A673 (cell line): ENCODE measurements around the gene BAG5. TPM values are rescaled to one million over a fixed set of nuclear protein-coding genes. Genes with fewer than 3 reads are reported as not detected.

Experiments
- BruUV-seq: library from RNA; stranded (reverse); fragments of 400-500 nt; replicated peaks from 2 replicates; lab custom pipeline; 2021; lab: Mats Ljungman, UMichigan
- CTCF ChIA-PET: fragments of 300-600 bp; sonication (Branson Sonifier 250); formaldehyde crosslinking; loops from one replicate; lab custom pipeline; 2022; ENCODE audit warnings: antibody characterized with exemption; lab: Charles Lee
- POLR2A ChIA-PET: fragments of 300-600 bp; sonication (Branson Sonifier 250); formaldehyde crosslinking; loops from one replicate; lab custom pipeline; 2022; ENCODE audit warnings: antibody characterized with exemption; ENCODE audit not compliant: low non-redundant PET; lab: Charles Lee
- DNase-seq: peaks from one replicate; pipeline ENCODE4 v3.0.0-alpha.2; 2015; ENCODE audit warnings: low spot score
- H3K27ac ChIP-seq: fragments of 200-600 bp; sonication (generic); 2 replicates; pipeline ENCODE4 v1.5.1; 2016; ENCODE audit warnings: mixed run types, low read depth, mild to moderate bottlenecking, mixed read lengths, antibody characterized with exemption, low read length; ENCODE audit not compliant: poor library complexity, severe bottlenecking
- H3K27me3 ChIP-seq: fragments of 200-600 bp; sonication (generic); replicated peaks from 2 replicates; pipeline ENCODE4 v1.6.1; 2017; ENCODE audit warnings: mixed run types, low read depth, mild to moderate bottlenecking, mixed read lengths, antibody characterized with exemption, low read length; ENCODE audit not compliant: insufficient read depth, poor library complexity
- H3K36me3 ChIP-seq: fragments of 200-600 bp; sonication (generic); 2 replicates; pipeline ENCODE4 v1.6.1; 2016; ENCODE audit warnings: mixed run types, mild to moderate bottlenecking, mixed read lengths, antibody characterized with exemption, low read length; ENCODE audit not compliant: insufficient read depth, poor library complexity, severe bottlenecking
- H3K4me1 ChIP-seq: fragments of 200-600 bp; sonication (generic); 2 replicates; pipeline ENCODE4 v1.6.1; 2017; ENCODE audit warnings: mixed run types, mild to moderate bottlenecking, mixed read lengths, antibody characterized with exemption, low read length; ENCODE audit not compliant: insufficient read depth, poor library complexity, severe bottlenecking
- H3K4me3 ChIP-seq: fragments of 200-600 bp; sonication (generic); 2 replicates; pipeline ENCODE4 v1.5.1; 2016; ENCODE audit warnings: low read depth, mixed run types, mild to moderate bottlenecking, mixed read lengths, low read length; ENCODE audit not compliant: poor library complexity, severe bottlenecking
- H3K9me3 ChIP-seq: fragments of 200-600 bp; sonication (generic); 2 replicates; pipeline ENCODE4 v1.6.1; 2016; ENCODE audit warnings: mixed run types, low read depth, mild to moderate bottlenecking, mixed read lengths, antibody characterized with exemption, low read length; ENCODE audit not compliant: poor library complexity, severe bottlenecking
- EZH2 ChIP-seq: fragments of 200-600 bp; sonication (generic); IDR thresholded peaks from 2 replicates; pipeline ENCODE4 v1.6.1; 2017; ENCODE audit warnings: borderline replicate concordance, low read depth, mild to moderate bottlenecking, mixed read lengths, antibody characterized with exemption, low read length; ENCODE audit not compliant: poor library complexity, severe bottlenecking
- intact Hi-C: fragments of 100-400 bp; cut with micrococcal nuclease; formaldehyde crosslinking; loops from one replicate; pipeline ENCODE4 v1.10.0; 2022; ENCODE audit not compliant: unreplicated experiment
- total RNA-seq: library from RNA; stranded (reverse); gene quantifications from 2 replicates; pipeline ENCODE4 v1.2.3, GENCODE V29; 2021
- TF ChIP-seq, protein P1 (sequence below): fragments of 300-800, 200-600 bp; sonication (generic); conservative IDR thresholded peaks from 2 replicates; pipeline ENCODE4 v1.5.1; 2017; ENCODE audit warnings: low read depth, mild to moderate bottlenecking, antibody characterized with exemption, low read length, moderate library complexity, mixed read lengths

Gene BAG5
- total RNA-seq, 1 experiment from 2014 or later = 39.8 TPM

DNA sequence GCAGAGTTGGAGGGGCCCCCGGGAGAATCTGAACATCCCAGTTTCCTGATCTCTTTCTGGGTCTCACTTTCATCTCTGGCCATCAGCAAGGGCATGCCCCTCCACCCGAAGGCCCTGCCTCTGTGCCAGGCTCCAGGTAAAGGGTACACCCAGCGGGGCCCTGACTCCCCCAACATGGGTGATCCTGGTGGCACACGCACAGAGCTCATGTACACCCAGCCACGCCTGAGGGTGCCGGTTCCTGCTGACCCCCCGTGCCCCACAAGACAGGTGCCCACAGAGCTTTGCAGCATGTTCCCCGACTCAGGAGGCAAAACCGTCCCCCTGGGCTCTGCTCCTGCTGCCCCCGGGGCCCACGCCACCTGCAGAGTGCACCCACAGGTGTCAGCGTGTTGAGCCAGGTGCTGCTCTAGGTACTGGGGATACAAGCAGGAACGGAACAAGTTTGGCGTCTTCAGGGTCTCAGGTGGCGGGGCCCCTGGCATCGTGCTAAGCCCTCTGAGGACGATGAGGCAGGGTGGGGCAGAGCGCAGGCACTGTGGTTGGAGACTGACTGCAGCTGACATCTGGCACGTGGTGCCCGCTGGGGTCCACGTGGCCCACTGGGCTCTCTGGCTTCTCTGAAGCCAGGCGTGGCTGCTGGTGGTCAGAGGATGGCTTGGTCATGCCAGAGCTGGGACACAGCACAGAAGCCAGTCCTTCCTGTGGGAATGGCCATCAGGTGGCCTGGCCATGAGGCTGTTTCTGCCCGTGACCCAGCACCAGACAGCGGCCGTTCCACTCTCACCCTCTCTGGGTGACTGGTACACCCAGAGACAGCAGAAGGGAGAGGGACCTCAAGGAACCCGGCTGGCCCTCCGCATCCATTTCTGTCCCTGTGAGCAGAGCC, 13.8 kb downstream of the BAG5 start:
- no peaks in the 10 kb centered on the region for H3K36me3 ChIP-seq
- no peaks in the 10 kb centered on the region for H3K9me3 ChIP-seq
- H3K4me1 ChIP-seq = peaks cover 15% of the 10 kb centered on the region
- H3K27me3 ChIP-seq = no peaks in the 10 kb centered on the region
- H3K4me3 ChIP-seq = no peak overlapping the region
- no TSS peak for BruUV-seq
- no peak for TF ChIP-seq EZH2
- TF ChIP-seq, protein P1, sequence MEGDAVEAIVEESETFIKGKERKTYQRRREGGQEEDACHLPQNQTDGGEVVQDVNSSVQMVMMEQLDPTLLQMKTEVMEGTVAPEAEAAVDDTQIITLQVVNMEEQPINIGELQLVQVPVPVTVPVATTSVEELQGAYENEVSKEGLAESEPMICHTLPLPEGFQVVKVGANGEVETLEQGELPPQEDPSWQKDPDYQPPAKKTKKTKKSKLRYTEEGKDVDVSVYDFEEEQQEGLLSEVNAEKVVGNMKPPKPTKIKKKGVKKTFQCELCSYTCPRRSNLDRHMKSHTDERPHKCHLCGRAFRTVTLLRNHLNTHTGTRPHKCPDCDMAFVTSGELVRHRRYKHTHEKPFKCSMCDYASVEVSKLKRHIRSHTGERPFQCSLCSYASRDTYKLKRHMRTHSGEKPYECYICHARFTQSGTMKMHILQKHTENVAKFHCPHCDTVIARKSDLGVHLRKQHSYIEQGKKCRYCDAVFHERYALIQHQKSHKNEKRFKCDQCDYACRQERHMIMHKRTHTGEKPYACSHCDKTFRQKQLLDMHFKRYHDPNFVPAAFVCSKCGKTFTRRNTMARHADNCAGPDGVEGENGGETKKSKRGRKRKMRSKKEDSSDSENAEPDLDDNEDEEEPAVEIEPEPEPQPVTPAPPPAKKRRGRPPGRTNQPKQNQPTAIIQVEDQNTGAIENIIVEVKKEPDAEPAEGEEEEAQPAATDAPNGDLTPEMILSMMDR = no peak
- ChIA-PET POLR2A (no interaction called here), CTCF (interaction anchor here (0.8 kb wide), 1 partner anchor 30 kb away, joined by 3 read pairs; no protein-coding TSS in a partner anchor)
- no peak overlapping the region for H3K27ac ChIP-seq
- intact Hi-C loops = loop anchor here (5.0 kb wide), 1 partner anchor 46 kb away; no protein-coding TSS in a partner anchor
- no peak for DNase-seq

DNA sequence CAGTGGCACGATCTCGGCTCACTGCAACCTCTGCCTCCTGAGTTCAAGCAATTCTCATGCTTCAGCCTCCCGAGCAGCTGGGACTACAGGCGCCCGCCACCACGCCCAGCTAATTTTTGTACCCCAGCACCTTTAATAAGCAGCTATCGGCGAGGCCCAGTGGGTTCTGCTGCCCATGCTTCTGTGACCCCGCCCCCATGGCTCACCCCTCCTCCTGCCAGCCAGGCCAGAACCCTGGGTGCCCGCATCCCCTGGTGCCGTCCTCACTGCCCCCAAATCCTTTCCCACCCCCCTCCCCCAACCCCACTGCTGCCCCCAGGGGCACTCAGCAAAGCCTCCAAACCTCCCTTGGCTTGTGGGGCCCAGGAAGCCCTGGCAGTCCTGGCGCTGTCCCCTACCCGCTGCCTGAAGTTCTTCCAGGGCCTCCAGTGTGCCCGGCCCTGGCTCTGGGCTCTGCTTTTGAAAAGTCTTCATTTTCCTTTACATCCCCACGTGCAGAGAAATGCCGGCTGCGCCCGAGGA, 14.5 kb downstream of the BAG5 start:
- peaks cover 22% of the 10 kb centered on the region for H3K4me1 ChIP-seq
- no peaks in the 10 kb centered on the region for H3K27me3 ChIP-seq
- no peak for DNase-seq
- no peaks in the 10 kb centered on the region for H3K36me3 ChIP-seq
- no peaks in the 10 kb centered on the region for H3K9me3 ChIP-seq
- CTCF ChIA-PET = interaction anchor here (0.8 to 1.2 kb wide), 2 partner anchors 29 to 48 kb away, joined by 3 to 6 read pairs; no protein-coding TSS in a partner anchor
- BruUV-seq = no TSS peak
- no peak overlapping the region for H3K4me3 ChIP-seq
- intact Hi-C loops = loop anchor here (5.0 kb wide), 1 partner anchor 46 kb away; no protein-coding TSS in a partner anchor
- no peak overlapping the region for H3K27ac ChIP-seq
- TF ChIP-seq, protein P1 = no peak
- no peak for TF ChIP-seq EZH2
- POLR2A ChIA-PET = no interaction called here

DNA sequence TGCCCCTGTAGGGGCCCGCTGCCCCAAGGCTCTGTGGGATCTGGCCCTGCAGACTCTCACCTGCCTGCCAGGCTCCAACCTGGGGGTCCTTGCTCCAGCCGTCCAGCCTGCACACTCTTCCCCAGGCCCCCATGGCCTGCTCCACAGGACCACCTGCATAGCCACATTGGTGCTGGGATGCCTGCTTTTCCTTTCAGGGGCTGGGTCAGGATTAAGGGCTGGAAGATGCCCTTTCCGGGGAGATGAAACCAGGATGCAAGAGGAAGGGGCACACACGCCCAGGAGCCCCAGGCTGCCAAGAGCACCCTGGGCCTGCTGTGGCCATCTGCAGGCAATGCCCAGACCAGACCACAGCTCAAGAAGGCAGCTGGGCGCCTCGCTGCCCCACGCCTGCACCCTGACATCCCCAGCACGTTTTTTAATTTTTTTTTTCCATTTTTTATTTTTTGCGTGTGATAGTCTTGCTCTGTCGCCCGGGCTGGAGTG, 15.0 kb downstream of the BAG5 start:
- TF ChIP-seq, protein P1 = no peak
- no peak for TF ChIP-seq EZH2
- H3K4me1 ChIP-seq = peaks cover 27% of the 10 kb centered on the region
- CTCF ChIA-PET = interaction anchor here (0.6 to 1.2 kb wide), 5 partner anchors 10 to 382 kb away, joined by 3 to 9 read pairs (median 3); no protein-coding TSS in a partner anchor

More for the DNA sequence above, 15.0 kb downstream of the BAG5 start:
- Histone ChIP-seq H3K27me3 (no peaks in the 10 kb centered on the region), H3K36me3 (no peaks in the 10 kb centered on the region), H3K27ac (no peak overlapping the region), H3K9me3 (no peaks in the 10 kb centered on the region), H3K4me3 (no peak overlapping the region)
- intact Hi-C loops = loop anchor here (5.0 kb wide), 1 partner anchor 45 kb away; no protein-coding TSS in a partner anchor
- BruUV-seq = no TSS peak
- DNase-seq = no peak
- POLR2A ChIA-PET = no interaction called here
